H4 (cell line): ENCODE measurements around the gene MAPT. TPM values are rescaled to one million over a fixed set of nuclear protein-coding genes. Genes with fewer than 3 reads are reported as not detected.

Source experiments
- DNase-seq: peaks from one replicate; pipeline ENCODE4 v3.0.0-alpha.2; 2015; ENCODE audit warnings: low spot score
- total RNA-seq: library from RNA; depleted of rRNA; stranded (reverse); fragments of >200 nt; shearing (Covaris generic); gene quantifications from 2 replicates; pipeline ENCODE4 v1.2.3, GENCODE V29; 2014

The MAPT gene
- total RNA-seq, 1 experiment from 2014 or later = 2.3 TPM

GRCh38 chr17:45973099-45973780, 78.9 kb downstream of the MAPT start:
- DNase-seq = no peak

- no peak for DNase-seq
Observed at GRCh38 chr17:45973946-45974859, 79.8 kb downstream of the MAPT start.

- DNase-seq = no peak
Observed at GRCh38 chr17:45974916-45975630, 80.7 kb downstream of the MAPT start.

GRCh38 chr17:45975640-45976295, 81.4 kb downstream of the MAPT start:
- no peak for DNase-seq

- no peak for DNase-seq
Observed at GRCh38 chr17:45976391-45976754, 82.0 kb downstream of the MAPT start.

- no peak for DNase-seq
Observed at GRCh38 chr17:45976755-45977505, 82.6 kb downstream of the MAPT start.

- DNase-seq = no peak
Observed at GRCh38 chr17:45977506-45977824, 83.1 kb downstream of the MAPT start.

GRCh38 chr17:45977976-45978626, 83.7 kb downstream of the MAPT start:
- DNase-seq = no peak

- no peak for DNase-seq
Observed at GRCh38 chr17:45979137-45979536, 84.8 kb downstream of the MAPT start.

GRCh38 chr17:45980855-45981254, 86.5 kb downstream of the MAPT start:
- no peak for DNase-seq

GRCh38 chr17:45981306-45981705, 87.0 kb downstream of the MAPT start:
- DNase-seq = no peak

GRCh38 chr17:45982791-45983613, 88.6 kb downstream of the MAPT start:
- no peak for DNase-seq

- DNase-seq = no peak
Observed at GRCh38 chr17:45983614-45984310, 89.4 kb downstream of the MAPT start.

GRCh38 chr17:45984368-45984767, 90.0 kb downstream of the MAPT start:
- no peak for DNase-seq

- DNase-seq = no peak
Observed at GRCh38 chr17:45985447-45985846, 91.1 kb downstream of the MAPT start.

GRCh38 chr17:45986056-45986455, 91.7 kb downstream of the MAPT start:
- no peak for DNase-seq

- no peak for DNase-seq
Observed at GRCh38 chr17:45987706-45988105, 93.4 kb downstream of the MAPT start.

GRCh38 chr17:45989759-45990158, 95.4 kb downstream of the MAPT start:
- no peak for DNase-seq

- no peak for DNase-seq
Observed at GRCh38 chr17:45990886-45991285, 96.5 kb downstream of the MAPT start.
